C4-2B (cell line): ENCODE data around the gene WFIKKN2.

Experiments used
- H3K27ac ChIP-seq: fragments of 450-650 bp; 2 replicates; pipeline ENCODE4 v1.5.1; 2017
- ZFX ChIP-seq: fragments of 450-650 bp; IDR thresholded peaks from 2 replicates; pipeline ENCODE4 v1.6.1; 2017
- TF ChIP-seq, protein P1 (sequence below): fragments of 450-650 bp; conservative IDR thresholded peaks from 2 replicates; pipeline ENCODE4 v1.5.1; 2017; ENCODE audit warnings: mild to moderate bottlenecking

The WFIKKN2 gene

GRCh38 chr17:50794361-50794760 lies 41.0 kb upstream of the WFIKKN2 start:
- no peak overlapping the region for H3K27ac ChIP-seq
- TF ChIP-seq, protein P1, sequence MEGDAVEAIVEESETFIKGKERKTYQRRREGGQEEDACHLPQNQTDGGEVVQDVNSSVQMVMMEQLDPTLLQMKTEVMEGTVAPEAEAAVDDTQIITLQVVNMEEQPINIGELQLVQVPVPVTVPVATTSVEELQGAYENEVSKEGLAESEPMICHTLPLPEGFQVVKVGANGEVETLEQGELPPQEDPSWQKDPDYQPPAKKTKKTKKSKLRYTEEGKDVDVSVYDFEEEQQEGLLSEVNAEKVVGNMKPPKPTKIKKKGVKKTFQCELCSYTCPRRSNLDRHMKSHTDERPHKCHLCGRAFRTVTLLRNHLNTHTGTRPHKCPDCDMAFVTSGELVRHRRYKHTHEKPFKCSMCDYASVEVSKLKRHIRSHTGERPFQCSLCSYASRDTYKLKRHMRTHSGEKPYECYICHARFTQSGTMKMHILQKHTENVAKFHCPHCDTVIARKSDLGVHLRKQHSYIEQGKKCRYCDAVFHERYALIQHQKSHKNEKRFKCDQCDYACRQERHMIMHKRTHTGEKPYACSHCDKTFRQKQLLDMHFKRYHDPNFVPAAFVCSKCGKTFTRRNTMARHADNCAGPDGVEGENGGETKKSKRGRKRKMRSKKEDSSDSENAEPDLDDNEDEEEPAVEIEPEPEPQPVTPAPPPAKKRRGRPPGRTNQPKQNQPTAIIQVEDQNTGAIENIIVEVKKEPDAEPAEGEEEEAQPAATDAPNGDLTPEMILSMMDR, result no peak
- TF ChIP-seq ZFX, result no peak

GRCh38 chr17:50797135-50797810 lies 38.1 kb upstream of the WFIKKN2 start:
- TF ChIP-seq ZFX, result no peak
- TF ChIP-seq, protein P1, result no peak
- no peak overlapping the region for H3K27ac ChIP-seq

DNA sequence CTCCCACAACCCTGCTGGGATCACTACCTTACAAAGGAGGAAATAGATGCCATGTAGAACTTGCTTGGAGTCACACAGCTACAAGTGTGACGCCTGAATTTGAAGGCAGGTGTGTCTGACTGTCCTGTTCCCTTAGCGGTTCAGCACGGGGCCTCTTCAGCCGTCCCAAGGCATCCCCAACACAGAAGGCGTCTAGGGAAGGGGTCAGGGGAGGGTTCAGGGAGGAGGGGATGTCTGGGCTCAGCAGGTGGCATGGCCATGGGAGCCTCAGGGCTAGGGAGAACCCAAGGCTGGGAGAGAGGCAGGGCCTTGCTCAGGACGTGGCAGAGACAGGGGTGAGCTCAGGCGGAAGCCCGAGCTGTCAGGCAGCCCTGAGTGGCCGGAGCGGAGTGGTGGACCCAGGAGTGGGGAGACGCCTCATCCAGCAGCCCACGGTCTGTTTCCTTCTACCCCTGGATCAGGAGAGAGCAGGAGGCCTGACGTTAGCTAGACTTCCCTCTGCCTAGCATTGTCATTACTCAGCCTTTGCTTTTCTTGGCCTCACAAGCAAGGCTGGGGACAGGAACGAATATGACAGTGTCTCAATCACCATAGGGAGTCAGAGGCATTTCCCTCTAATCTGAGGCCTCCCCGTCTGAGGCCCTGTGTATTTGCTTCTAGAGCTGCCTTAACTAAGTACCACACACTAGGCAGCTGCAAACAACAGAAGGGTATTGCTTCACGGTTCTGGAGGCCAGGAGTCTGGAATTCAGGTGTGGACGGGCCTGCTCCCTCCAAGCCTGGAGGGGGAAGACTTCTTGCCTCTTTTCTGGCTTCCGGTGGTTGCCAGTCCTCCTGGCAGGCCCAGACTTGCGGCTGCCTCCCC lies 36.7 kb upstream of the WFIKKN2 start:
- H3K27ac ChIP-seq, result no peak overlapping the region
- TF ChIP-seq, protein P1, result no peak
- TF ChIP-seq ZFX, result no peak

GRCh38 chr17:50799582-50799981 lies 35.8 kb upstream of the WFIKKN2 start:
- TF ChIP-seq, protein P1, result no peak
- no peak for TF ChIP-seq ZFX
- no peak overlapping the region for H3K27ac ChIP-seq

DNA sequence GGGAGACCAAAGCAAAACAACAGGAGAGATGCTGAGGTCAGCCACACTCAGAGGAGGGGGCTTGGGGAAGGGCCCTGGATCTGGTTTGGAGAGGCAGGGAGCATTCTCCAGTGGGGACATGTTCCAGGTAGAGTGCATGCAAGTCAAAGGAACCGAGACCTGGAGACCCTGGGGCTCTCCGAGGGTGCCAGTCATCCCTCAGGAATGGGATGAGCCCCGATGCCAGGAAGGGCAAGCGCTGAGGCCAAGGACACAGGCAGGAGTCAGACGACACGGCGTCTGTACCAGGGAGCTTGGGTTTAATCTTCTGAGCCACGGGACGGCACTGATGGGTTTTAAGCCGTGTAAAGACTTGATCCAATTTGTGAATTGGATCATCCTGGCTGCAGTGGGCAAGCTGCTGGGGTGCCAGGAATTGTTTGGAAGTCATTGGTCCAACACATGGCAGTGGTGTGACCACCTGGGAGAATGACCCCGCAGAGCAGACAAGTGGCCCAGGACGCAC lies 35.1 kb upstream of the WFIKKN2 start:
- no peak for TF ChIP-seq ZFX
- TF ChIP-seq, protein P1, result no peak
- H3K27ac ChIP-seq, result no peak overlapping the region

GRCh38 chr17:50802609-50803571 lies 32.5 kb upstream of the WFIKKN2 start:
- TF ChIP-seq, protein P1, result no peak
- TF ChIP-seq ZFX, result no peak
- H3K27ac ChIP-seq, result peak overlapping the region; percentile 38
